Measurements from ENCODE around the gene SHROOM2. TPM values are rescaled to one million over a fixed set of nuclear protein-coding genes. Genes with fewer than 3 reads are reported as not detected.

SHROOM2 gene
- total and polyA plus RNA-seq, 9 donors, result 7.6 to 16.8 (median 11.7) TPM

GRCh38 chrX:9937761-9938160, 151.5 kb downstream of the SHROOM2 start:
- no peak for DNase-seq
- H3K4me1 ChIP-seq (ENCODE audit: insufficient read depth), result no peaks in the 10 kb centered on the region
- H3K4me3 ChIP-seq, result no peak overlapping the region
- TF ChIP-seq POLR2A (IDR thresholded peaks at IDR 0.05), result no peak
- TF ChIP-seq EP300 (IDR thresholded peaks at IDR 0.05), result no peak
- H3K27me3 ChIP-seq, result no peaks in the 10 kb centered on the region
- H3K9me3 ChIP-seq, result no peaks in the 10 kb centered on the region
- WGBS, 3 donors, result 74 to 82% (median 81%) methylated on average over 8 of the region's 8 CpGs
- H3K27ac ChIP-seq, result no peak overlapping the region
- intact Hi-C loops (cut with DNase I), result no loop called here
- H3K36me3 ChIP-seq, result no peaks in the 10 kb centered on the region

- Histone ChIP-seq H3K36me3 (no peaks in the 10 kb centered on the region), H3K4me3 (no peak overlapping the region), H3K27ac (no peak overlapping the region), H3K27me3 (no peaks in the 10 kb centered on the region), H3K9me3 (no peaks in the 10 kb centered on the region), H3K4me1 (ENCODE audit: insufficient read depth) (no peaks in the 10 kb centered on the region)
- no peak for DNase-seq
- TF ChIP-seq EP300 (IDR thresholded peaks at IDR 0.05) (no peak), POLR2A (IDR thresholded peaks at IDR 0.05) (no peak), CTCF (IDR thresholded peaks at IDR 0.05) (no peak)
- intact Hi-C loops (cut with DNase I), result no loop called here
- 90 to 93% (median 92%) methylated on average over 7 of the region's 7 CpGs for WGBS, 3 donors
Measured at GRCh38 chrX:9938516-9938915, 152.3 kb downstream of the SHROOM2 start.

GRCh38 chrX:9940421-9940820, 154.2 kb downstream of the SHROOM2 start:
- 91 to 93% (median 93%) methylated on average over 14 of the region's 14 CpGs for WGBS, 3 donors
- Histone ChIP-seq H3K4me3 (no peak overlapping the region), H3K4me1 (ENCODE audit: insufficient read depth) (no peaks in the 10 kb centered on the region), H3K27ac (no peak overlapping the region), H3K9me3 (no peaks in the 10 kb centered on the region), H3K36me3 (no peaks in the 10 kb centered on the region), H3K27me3 (no peaks in the 10 kb centered on the region)
- intact Hi-C loops (cut with DNase I), result no loop called here
- TF ChIP-seq EP300 (IDR thresholded peaks at IDR 0.05), result no peak
- TF ChIP-seq POLR2A (IDR thresholded peaks at IDR 0.05), result no peak
- TF ChIP-seq CTCF (IDR thresholded peaks at IDR 0.05), result no peak
- DNase-seq, result no peak

GRCh38 chrX:9942086-9942485, 155.9 kb downstream of the SHROOM2 start:
- H3K4me1 ChIP-seq (ENCODE audit: insufficient read depth), result no peaks in the 10 kb centered on the region
- no peak for DNase-seq
- no peak overlapping the region for H3K4me3 ChIP-seq
- H3K27ac ChIP-seq, result no peak overlapping the region
- no peaks in the 10 kb centered on the region for H3K27me3 ChIP-seq
- H3K36me3 ChIP-seq, result no peaks in the 10 kb centered on the region
- intact Hi-C loops (cut with DNase I), result no loop called here
- TF ChIP-seq EP300 (IDR thresholded peaks at IDR 0.05) (no peak), CTCF (IDR thresholded peaks at IDR 0.05) (no peak), POLR2A (IDR thresholded peaks at IDR 0.05) (no peak)
- no peaks in the 10 kb centered on the region for H3K9me3 ChIP-seq
- WGBS, 3 donors, result 86 to 90% (median 87%) methylated on average over 6 of the region's 6 CpGs

- no peak for DNase-seq
- Histone ChIP-seq H3K27ac (no peak overlapping the region), H3K27me3 (no peaks in the 10 kb centered on the region), H3K4me3 (no peak overlapping the region), H3K4me1 (ENCODE audit: insufficient read depth) (no peaks in the 10 kb centered on the region), H3K9me3 (no peaks in the 10 kb centered on the region), H3K36me3 (no peaks in the 10 kb centered on the region)
- 93 to 96% (median 94%) methylated on average over 5 of the region's 5 CpGs for WGBS, 3 donors
- intact Hi-C loops (cut with DNase I), result no loop called here
- TF ChIP-seq CTCF (IDR thresholded peaks at IDR 0.05) (no peak), EP300 (IDR thresholded peaks at IDR 0.05) (no peak), POLR2A (IDR thresholded peaks at IDR 0.05) (no peak)
Measured at GRCh38 chrX:9943420-9943819, 157.2 kb downstream of the SHROOM2 start.
